GM12878 (cell line): Measurements from ENCODE around the gene PDE6D. TPM values are rescaled to one million over a fixed set of nuclear protein-coding genes. Genes with fewer than 3 reads are reported as not detected.

Experiments used
- DPF2 ChIP-seq: fragments of 450-650 bp; IDR thresholded peaks from 2 replicates; pipeline ENCODE4 v1.6.1; 2017; ENCODE audit warnings: mild to moderate bottlenecking
- FOXM1 ChIP-seq: IDR thresholded peaks from 2 replicates; pipeline ENCODE4 v1.6.1; 2012; ENCODE audit warnings: low read depth, mild to moderate bottlenecking, inconsistent platforms, low read length, moderate library complexity
- HDAC6 ChIP-seq: fragments of 200-600 bp; sonication (generic); IDR thresholded peaks from one replicate; pipeline ENCODE4 v1.8.0; 2017; ENCODE audit warnings: antibody characterized with exemption; ENCODE audit not compliant: unreplicated experiment
- IKZF2 ChIP-seq, 2 experiments: fragments of 450-650 bp; IDR thresholded peaks; 2 replicates each; pipeline ENCODE4 v1.6.1; 2017; ENCODE audit warnings: mild to moderate bottlenecking in 2 of 2, moderate library complexity in 2 of 2
- MEF2B ChIP-seq: fragments of 450-650 bp; IDR thresholded peaks from 2 replicates; pipeline ENCODE4 v1.6.1; 2018; ENCODE audit warnings: mild to moderate bottlenecking, moderate library complexity; ENCODE audit not compliant: partially characterized antibody, poor library complexity, severe bottlenecking
- SMARCA5 ChIP-seq: fragments of 450-650 bp; IDR thresholded peaks from 2 replicates; pipeline ENCODE4 v1.6.1; 2017; ENCODE audit warnings: mild to moderate bottlenecking
- SPI1 ChIP-seq: IDR thresholded peaks from 2 replicates; pipeline ENCODE4 v1.6.1; 2011; ENCODE audit warnings: low read depth, mild to moderate bottlenecking, low read length, moderate library complexity, borderline replicate concordance; ENCODE audit not compliant: insufficient read depth
- YY1 ChIP-seq: IDR thresholded peaks from 2 replicates; pipeline ENCODE4 v1.6.1; 2011; ENCODE audit warnings: low read depth, mild to moderate bottlenecking, low read length
- polyA plus RNA-seq, 11 experiments: library from polyadenylated mRNA; depleted of rRNA in 4 of 11; unstranded in 6 of 11; stranded (reverse) in 5 of 11; fragments of >200 nt; fragmentation: Nextera tagmentation in 4 of 11; fragmentation: Illumina TruSeq in 1 of 11; extraction: Ambion mirVana in 4 of 11; extraction: Trizol in 1 of 11; gene quantifications; 1 replicate in 1 of 11; 2 replicates in 10 of 11; pipeline versions ENCODE4 v1.2.1 to v1.2.3, GENCODE V29; 2011 to 2016; ENCODE audit warnings: inconsistent platforms in 2 of 11, missing spikeins in 2 of 11, low read depth in 1 of 11
- total RNA-seq, 4 experiments: library from RNA; depleted of rRNA in 3 of 4; stranded (reverse); fragments of >200 nt in 3 of 4; fragmentation: Illumina TruSeq in 1 of 4; extraction: Trizol in 1 of 4; gene quantifications; 2 replicates each; pipeline versions ENCODE4 v1.2.1 to v1.2.3, GENCODE V29; 2013 to 2021
- TF ChIP-seq, protein P1 (sequence below), 3 experiments: IDR thresholded peaks in 2 of 3; conservative IDR thresholded peaks in 1 of 3; 2 replicates each; pipeline ENCODE4 v1.5.1; 2011; ENCODE audit warnings: low read depth in 3 of 3, low read length in 3 of 3, mild to moderate bottlenecking in 3 of 3, control low read depth in 2 of 3, moderate library complexity in 2 of 3, inconsistent platforms in 1 of 3, mixed read lengths in 1 of 3; ENCODE audit not compliant: control insufficient read depth in 2 of 3, insufficient read depth in 1 of 3; ENCODE audit errors: extremely low read depth in 1 of 3
- TF ChIP-seq, protein P2 (sequence below): IDR thresholded peaks from 2 replicates; pipeline ENCODE4 v1.6.1; 2012; ENCODE audit warnings: low read depth, low read length, improper control_type of control experiment

The PDE6D gene
- total and polyA plus RNA-seq, 10 of the 15 experiments (the other 5 are each of a cell fraction or from before 2014, with no cell fraction given), result 8.2 to 69.4 (median 56.2) TPM

DNA sequence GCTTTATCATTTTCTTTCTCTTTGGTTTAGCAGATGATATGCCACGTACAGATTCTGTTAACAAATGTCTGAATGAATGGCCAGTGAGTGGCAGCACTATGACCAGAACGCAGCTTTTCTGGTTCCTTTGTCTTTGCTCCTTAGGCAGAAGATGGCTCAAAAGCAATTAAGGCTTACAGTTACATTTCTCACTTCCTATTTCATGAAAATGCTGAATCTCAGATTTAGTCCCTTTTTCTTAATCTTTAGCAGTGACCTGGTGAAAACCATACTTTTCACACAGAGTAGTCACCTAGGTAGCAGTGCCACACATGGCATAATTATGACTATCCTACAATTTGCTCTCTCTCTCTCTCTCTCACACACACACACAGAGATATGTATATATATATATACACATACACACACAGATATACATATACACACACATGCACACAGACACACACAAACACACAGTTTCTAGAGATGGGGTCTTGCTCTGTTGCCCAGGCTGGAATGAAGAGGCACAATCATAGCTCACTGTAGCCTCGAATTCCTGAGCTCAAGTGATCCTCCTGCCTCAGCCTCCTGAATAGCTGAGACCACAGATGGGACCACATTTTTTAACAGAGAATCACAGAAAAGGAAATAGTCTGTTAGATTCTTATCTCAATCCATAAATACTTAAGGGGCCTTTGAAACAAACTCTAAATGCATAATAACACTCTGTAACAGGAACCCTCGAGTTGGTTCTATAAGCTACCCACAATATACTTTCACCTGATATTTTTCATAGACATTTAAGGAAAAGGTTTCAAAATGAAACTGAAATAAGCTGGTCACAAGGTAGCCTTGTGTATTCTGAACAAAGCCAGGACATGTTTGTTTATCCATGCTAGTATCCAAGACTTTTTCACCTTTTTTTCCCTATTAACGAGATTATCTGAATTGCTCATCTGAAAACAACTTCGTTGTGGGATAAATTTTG, 11.6 kb downstream of the PDE6D start (continued):
- TF ChIP-seq, protein P1, sequence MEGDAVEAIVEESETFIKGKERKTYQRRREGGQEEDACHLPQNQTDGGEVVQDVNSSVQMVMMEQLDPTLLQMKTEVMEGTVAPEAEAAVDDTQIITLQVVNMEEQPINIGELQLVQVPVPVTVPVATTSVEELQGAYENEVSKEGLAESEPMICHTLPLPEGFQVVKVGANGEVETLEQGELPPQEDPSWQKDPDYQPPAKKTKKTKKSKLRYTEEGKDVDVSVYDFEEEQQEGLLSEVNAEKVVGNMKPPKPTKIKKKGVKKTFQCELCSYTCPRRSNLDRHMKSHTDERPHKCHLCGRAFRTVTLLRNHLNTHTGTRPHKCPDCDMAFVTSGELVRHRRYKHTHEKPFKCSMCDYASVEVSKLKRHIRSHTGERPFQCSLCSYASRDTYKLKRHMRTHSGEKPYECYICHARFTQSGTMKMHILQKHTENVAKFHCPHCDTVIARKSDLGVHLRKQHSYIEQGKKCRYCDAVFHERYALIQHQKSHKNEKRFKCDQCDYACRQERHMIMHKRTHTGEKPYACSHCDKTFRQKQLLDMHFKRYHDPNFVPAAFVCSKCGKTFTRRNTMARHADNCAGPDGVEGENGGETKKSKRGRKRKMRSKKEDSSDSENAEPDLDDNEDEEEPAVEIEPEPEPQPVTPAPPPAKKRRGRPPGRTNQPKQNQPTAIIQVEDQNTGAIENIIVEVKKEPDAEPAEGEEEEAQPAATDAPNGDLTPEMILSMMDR (IDR thresholded peaks at IDR 0.05 in 2 of 3, conservative IDR thresholded peaks at IDR 0.05 in 1 of 3; ENCODE audit: control insufficient read depth in 2 of 3, extremely low read depth in 1 of 3, insufficient read depth in 1 of 3, low read depth in 3 of 3, low read length in 3 of 3), result peak in 1 of 3 experiments; percentile 30; a peak in 2 of 6 replicates
- peak; percentile 88 for TF ChIP-seq SPI1
- TF ChIP-seq, protein P2, sequence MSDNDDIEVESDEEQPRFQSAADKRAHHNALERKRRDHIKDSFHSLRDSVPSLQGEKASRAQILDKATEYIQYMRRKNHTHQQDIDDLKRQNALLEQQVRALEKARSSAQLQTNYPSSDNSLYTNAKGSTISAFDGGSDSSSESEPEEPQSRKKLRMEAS, result no peak
- TF ChIP-seq SMARCA5, result peak; percentile 95
- TF ChIP-seq MEF2B, result peak; percentile 20
- TF ChIP-seq FOXM1, result peak; percentile 16; the same call in 1 of the 2 replicates
- peak; percentile 42 to 58; a peak in 2 of 4 replicates for TF ChIP-seq IKZF2 (IDR thresholded peaks at IDR 0.05)
- TF ChIP-seq YY1, result no peak
- TF ChIP-seq DPF2, result peak; percentile 63
- no peak for TF ChIP-seq HDAC6
